ENCODE data around the gene CLDN9.

DNA sequence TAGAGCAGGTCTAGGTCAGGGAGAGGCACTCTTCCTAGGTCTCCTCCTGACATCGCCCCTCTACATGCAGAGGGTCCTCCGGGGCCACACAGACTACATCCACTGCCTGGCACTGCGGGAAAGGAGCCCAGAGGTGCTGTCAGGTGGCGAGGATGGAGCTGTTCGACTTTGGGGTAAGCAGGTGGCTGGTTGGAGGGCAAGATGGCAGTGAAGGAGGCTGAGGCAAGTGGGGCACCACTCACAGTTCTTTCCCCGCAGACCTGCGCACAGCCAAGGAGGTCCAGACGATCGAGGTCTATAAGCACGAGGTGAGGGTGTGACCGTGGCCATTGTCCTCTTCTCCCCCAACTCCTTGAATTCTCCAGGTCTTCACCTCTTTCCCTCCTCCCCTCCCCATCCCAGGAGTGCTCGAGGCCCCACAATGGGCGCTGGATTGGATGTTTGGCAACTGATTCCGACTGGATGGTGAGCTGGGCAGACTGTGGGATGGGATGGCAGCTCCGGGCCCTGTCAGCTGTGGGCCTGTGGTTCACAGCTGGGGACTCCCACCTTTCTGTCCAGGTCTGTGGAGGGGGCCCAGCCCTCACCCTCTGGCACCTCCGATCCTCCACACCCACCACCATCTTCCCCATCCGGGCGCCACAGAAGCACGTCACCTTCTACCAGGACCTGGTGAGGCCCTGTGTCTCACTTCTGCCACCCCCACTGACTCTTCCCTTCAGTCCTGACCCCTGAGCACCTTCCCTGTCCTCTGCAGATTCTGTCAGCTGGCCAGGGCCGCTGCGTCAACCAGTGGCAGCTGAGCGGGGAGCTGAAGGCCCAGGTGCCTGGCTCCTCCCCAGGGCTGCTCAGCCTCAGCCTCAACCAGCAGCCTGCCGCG, 14.1 kb downstream of the CLDN9 start:
- TF ChIP-seq, protein P1, sequence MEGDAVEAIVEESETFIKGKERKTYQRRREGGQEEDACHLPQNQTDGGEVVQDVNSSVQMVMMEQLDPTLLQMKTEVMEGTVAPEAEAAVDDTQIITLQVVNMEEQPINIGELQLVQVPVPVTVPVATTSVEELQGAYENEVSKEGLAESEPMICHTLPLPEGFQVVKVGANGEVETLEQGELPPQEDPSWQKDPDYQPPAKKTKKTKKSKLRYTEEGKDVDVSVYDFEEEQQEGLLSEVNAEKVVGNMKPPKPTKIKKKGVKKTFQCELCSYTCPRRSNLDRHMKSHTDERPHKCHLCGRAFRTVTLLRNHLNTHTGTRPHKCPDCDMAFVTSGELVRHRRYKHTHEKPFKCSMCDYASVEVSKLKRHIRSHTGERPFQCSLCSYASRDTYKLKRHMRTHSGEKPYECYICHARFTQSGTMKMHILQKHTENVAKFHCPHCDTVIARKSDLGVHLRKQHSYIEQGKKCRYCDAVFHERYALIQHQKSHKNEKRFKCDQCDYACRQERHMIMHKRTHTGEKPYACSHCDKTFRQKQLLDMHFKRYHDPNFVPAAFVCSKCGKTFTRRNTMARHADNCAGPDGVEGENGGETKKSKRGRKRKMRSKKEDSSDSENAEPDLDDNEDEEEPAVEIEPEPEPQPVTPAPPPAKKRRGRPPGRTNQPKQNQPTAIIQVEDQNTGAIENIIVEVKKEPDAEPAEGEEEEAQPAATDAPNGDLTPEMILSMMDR (IDR thresholded peaks at IDR 0.05) = no peak
- TF ChIP-seq POLR2A (IDR thresholded peaks at IDR 0.05) = no peak
- no peak for TF ChIP-seq POLR2AphosphoS5 (IDR thresholded peaks at IDR 0.05)
